GM19328 (cell line): ENCODE results near the gene COQ2.

Experiments
- ATAC-seq: cut with Tn5 transposase; IDR thresholded peaks from one replicate; pipeline ENCODE4 v1.9.1; 2021; ENCODE audit warnings: mild to moderate bottlenecking, moderate library complexity; ENCODE audit not compliant: unreplicated experiment

COQ2 gene

GRCh38 chr4:83219344-83220331 lies 65.0 kb downstream of the COQ2 start:
- no peak for ATAC-seq

- ATAC-seq, result peak; percentile 76
Measured at GRCh38 chr4:83217721-83218522, 66.7 kb downstream of the COQ2 start.

GRCh38 chr4:83216959-83217683 lies 67.5 kb downstream of the COQ2 start:
- ATAC-seq, result no peak

GRCh38 chr4:83214079-83214478 lies 70.5 kb downstream of the COQ2 start:
- no peak for ATAC-seq
